Hematopoietic multipotent progenitor cell treated with erythropoietin and hydrocortisone succinate and interleukin-3 and kit ligand, for 15 days (in vitro differentiated cells): Measurements from ENCODE around the gene ARL4C.

Experiments used
- DNase-seq: peaks from one replicate; pipeline ENCODE4 v3.0.0-alpha.2; 2015; ENCODE audit warnings: low spot score

The ARL4C gene

GRCh38 chr2:234447189-234447588, 49.7 kb downstream of the ARL4C start:
- DNase-seq = no peak

- DNase-seq = no peak
Observed at GRCh38 chr2:234446404-234447076, 50.3 kb downstream of the ARL4C start.

- no peak for DNase-seq
Observed at GRCh38 chr2:234444893-234445292, 52.0 kb downstream of the ARL4C start.

GRCh38 chr2:234444242-234444730, 52.6 kb downstream of the ARL4C start:
- no peak for DNase-seq
